Liver (tissue), 9 donors: ENCODE measurements around the gene SLC2A10. TPM values are rescaled to one million over a fixed set of nuclear protein-coding genes. Genes with fewer than 3 reads are reported as not detected.

ENCODE experiments used
- DNase-seq: peaks from one replicate; pipeline ENCODE4 v3.0.0-alpha.2; 2017; ENCODE audit warnings: low spot score
- H3K27ac ChIP-seq, 2 donors: one replicate each; pipeline ENCODE4 v1.7.0; 2013; ENCODE audit warnings: inconsistent platforms in 2 of 2, low read length in 2 of 2, control low read depth in 1 of 2, low read depth in 1 of 2, mild to moderate bottlenecking in 1 of 2
- H3K27me3 ChIP-seq, 4 donors: one replicate each; pipeline versions ENCODE4 v1.6.1 to v1.7.0; 2013; ENCODE audit warnings: low read length in 3 of 4, inconsistent platforms in 1 of 4, mild to moderate bottlenecking in 1 of 4, moderate library complexity in 1 of 4; ENCODE audit not compliant: control insufficient read depth in 4 of 4, insufficient read depth in 4 of 4
- H3K36me3 ChIP-seq, 4 donors: one replicate each; pipeline versions ENCODE4 v1.6.1 to v1.7.0; 2013; ENCODE audit warnings: low read length in 3 of 4, mild to moderate bottlenecking in 3 of 4, low read depth in 1 of 4, moderate library complexity in 1 of 4; ENCODE audit not compliant: control insufficient read depth in 4 of 4, insufficient read depth in 3 of 4
- H3K4me1 ChIP-seq, 4 donors: one replicate each; pipeline versions ENCODE4 v1.6.1 to v1.7.0; 2013; ENCODE audit warnings: low read length in 3 of 4, mild to moderate bottlenecking in 3 of 4, moderate library complexity in 1 of 4; ENCODE audit not compliant: control insufficient read depth in 4 of 4, insufficient read depth in 4 of 4
- H3K4me3 ChIP-seq, 3 donors: one replicate each; pipeline versions ENCODE4 v1.6.1 to v1.7.0; 2013; ENCODE audit warnings: low read length in 3 of 3, control low read depth in 1 of 3, low read depth in 1 of 3, mild to moderate bottlenecking in 1 of 3
- H3K9ac ChIP-seq, 2 donors: one replicate each; pipeline ENCODE4 v1.7.0; 2013; ENCODE audit warnings: low read length in 2 of 2, mild to moderate bottlenecking in 2 of 2, moderate library complexity in 2 of 2, control low read depth in 1 of 2, low read depth in 1 of 2
- H3K9me3 ChIP-seq, 4 donors: one replicate each; pipeline versions ENCODE4 v1.6.1 to v1.7.0; 2013; ENCODE audit warnings: low read length in 3 of 4; ENCODE audit not compliant: control insufficient read depth in 4 of 4
- ATF3 ChIP-seq: IDR thresholded peaks from 2 replicates; pipeline ENCODE4 v1.6.1; 2016; ENCODE audit warnings: antibody characterized with exemption
- EGR1 ChIP-seq, 2 donors: IDR thresholded peaks; 2 replicates each; pipeline ENCODE4 v1.6.1; 2016 to 2018; ENCODE audit warnings: antibody characterized with exemption in 2 of 2, low read depth in 2 of 2
- FOXA1 ChIP-seq: IDR thresholded peaks from 2 replicates; pipeline ENCODE4 v1.6.1; 2016; ENCODE audit warnings: antibody characterized with exemption
- FOXA2 ChIP-seq: IDR thresholded peaks from 2 replicates; pipeline ENCODE4 v1.6.1; 2016; ENCODE audit warnings: antibody characterized with exemption
- GABPA ChIP-seq, 2 donors: IDR thresholded peaks in 1 of 2; conservative IDR thresholded peaks in 1 of 2; 2 replicates each; pipeline ENCODE4 v1.6.1; 2016; ENCODE audit warnings: antibody characterized with exemption in 2 of 2, mild to moderate bottlenecking in 1 of 2, moderate library complexity in 1 of 2
- HNF4A ChIP-seq, 2 donors: conservative IDR thresholded peaks; 2 replicates each; pipeline ENCODE4 v1.6.1; 2016; ENCODE audit warnings: antibody characterized with exemption in 2 of 2, mild to moderate bottlenecking in 2 of 2
- HNF4G ChIP-seq: IDR thresholded peaks from 2 replicates; pipeline ENCODE4 v1.6.1; 2016; ENCODE audit warnings: antibody characterized with exemption
- JUND ChIP-seq, 2 donors: IDR thresholded peaks; 2 replicates each; pipeline ENCODE4 v1.6.1; 2016; ENCODE audit warnings: antibody characterized with exemption in 2 of 2
- NR2F2 ChIP-seq: IDR thresholded peaks from 2 replicates; pipeline ENCODE4 v1.6.1; 2016; ENCODE audit warnings: antibody characterized with exemption
- RAD21 ChIP-seq, 2 donors: IDR thresholded peaks; 2 replicates each; pipeline ENCODE4 v1.6.1; 2016; ENCODE audit warnings: antibody characterized with exemption in 2 of 2, mild to moderate bottlenecking in 2 of 2
- RXRA ChIP-seq, 2 donors: IDR thresholded peaks; 2 replicates each; pipeline ENCODE4 v1.6.1; 2017 to 2018; ENCODE audit warnings: antibody characterized with exemption in 2 of 2, mild to moderate bottlenecking in 1 of 2
- SP1 ChIP-seq: IDR thresholded peaks from 2 replicates; pipeline ENCODE4 v1.6.1; 2018; ENCODE audit warnings: antibody characterized with exemption, mild to moderate bottlenecking
- TAF1 ChIP-seq: conservative IDR thresholded peaks from 2 replicates; pipeline ENCODE4 v1.6.1; 2016; ENCODE audit warnings: antibody characterized with exemption, mild to moderate bottlenecking
- YY1 ChIP-seq: IDR thresholded peaks from 2 replicates; pipeline ENCODE4 v1.6.1; 2016; ENCODE audit warnings: antibody characterized with exemption, mild to moderate bottlenecking
- WGBS: extraction: QIAGEN DNeasy Blood & Tissue Kit; methylation state at CpG from one replicate; pipeline ENCODE4 v1.1.7; 2013; 5-methylcytosine and 5-hydroxymethylcytosine counted together
- polyA plus RNA-seq, 2 donors: library from polyadenylated mRNA; stranded (reverse) in 1 of 2; unstranded in 1 of 2; fragments of 200-250 nt in 1 of 2; fragments of >200 nt in 1 of 2; fragmentation: Nextera tagmentation in 1 of 2; extraction: Ambion mirVana in 1 of 2; gene quantifications; one replicate each; pipeline versions ENCODE4 v1.2.1 to v1.2.3, GENCODE V29; 2013 to 2015
- total RNA-seq, 2 donors: library from RNA; depleted of rRNA; stranded (reverse); fragments of >200 nt; gene quantifications; one replicate each; pipeline ENCODE4 v1.2.3, GENCODE V29; 2014
- TF ChIP-seq, protein P1 (sequence below): fragments of 150-350 bp; IDR thresholded peaks from 2 replicates; pipeline ENCODE4 v1.5.1; 2017; ENCODE audit warnings: improper control_type of control experiment, low read depth, low read length; ENCODE audit not compliant: missing input control
- TF ChIP-seq, protein P2 (sequence below): IDR thresholded peaks from 2 replicates; pipeline ENCODE4 v1.6.1; 2016; ENCODE audit warnings: antibody characterized with exemption
- TF ChIP-seq, protein P3 (sequence below): IDR thresholded peaks from 2 replicates; pipeline ENCODE4 v1.6.1; 2016; ENCODE audit warnings: antibody characterized with exemption
- TF ChIP-seq, protein P4 (sequence below): IDR thresholded peaks from 2 replicates; pipeline ENCODE4 v1.6.1; 2016; ENCODE audit warnings: antibody characterized with exemption, mild to moderate bottlenecking
- donor health status: healthy.
- donor health status: healthy.
- donor health status: healthy.
- donor health status: healthy.
- donor health status: healthy.

The SLC2A10 gene
- total and polyA plus RNA-seq, 4 donors: 8.0 to 79.7 (median 26.7) TPM

DNA sequence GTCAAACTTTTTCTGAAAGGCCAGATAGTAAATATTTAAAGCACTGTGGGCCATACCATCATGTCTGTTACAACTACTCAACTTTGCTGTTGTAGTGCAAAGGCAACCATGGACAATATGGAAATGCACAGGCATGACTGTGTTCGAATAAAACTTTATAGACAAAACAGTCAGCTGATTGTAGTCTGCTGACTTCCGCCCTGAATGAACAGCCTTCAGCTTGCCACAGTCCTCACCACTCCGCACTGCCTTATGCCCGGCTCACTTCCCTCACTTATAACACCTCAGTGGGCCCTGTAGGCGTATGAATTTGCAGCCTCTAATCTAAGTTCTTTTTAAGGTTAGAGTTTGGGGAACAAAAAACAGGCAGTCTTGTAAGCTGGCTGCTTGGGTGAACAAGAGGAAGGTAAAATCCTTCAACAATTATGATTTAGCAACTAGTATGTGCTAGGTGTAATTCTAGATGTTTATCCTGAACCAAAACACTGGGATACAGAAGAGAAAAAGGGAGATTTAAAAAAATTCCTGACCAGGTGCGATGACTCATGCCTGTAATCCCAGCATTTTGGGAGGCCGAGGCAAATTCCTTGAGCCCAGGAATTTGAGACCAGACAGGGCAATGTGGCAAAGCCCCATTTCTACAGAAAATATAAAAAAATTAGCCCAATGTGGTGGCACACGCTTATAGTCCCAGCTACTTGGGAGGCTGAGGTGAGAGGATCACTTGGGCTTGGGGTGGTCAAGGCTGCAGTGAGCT is 6.8 kb upstream of the SLC2A10 start:
- no peak for DNase-seq
- TF ChIP-seq, protein P1, sequence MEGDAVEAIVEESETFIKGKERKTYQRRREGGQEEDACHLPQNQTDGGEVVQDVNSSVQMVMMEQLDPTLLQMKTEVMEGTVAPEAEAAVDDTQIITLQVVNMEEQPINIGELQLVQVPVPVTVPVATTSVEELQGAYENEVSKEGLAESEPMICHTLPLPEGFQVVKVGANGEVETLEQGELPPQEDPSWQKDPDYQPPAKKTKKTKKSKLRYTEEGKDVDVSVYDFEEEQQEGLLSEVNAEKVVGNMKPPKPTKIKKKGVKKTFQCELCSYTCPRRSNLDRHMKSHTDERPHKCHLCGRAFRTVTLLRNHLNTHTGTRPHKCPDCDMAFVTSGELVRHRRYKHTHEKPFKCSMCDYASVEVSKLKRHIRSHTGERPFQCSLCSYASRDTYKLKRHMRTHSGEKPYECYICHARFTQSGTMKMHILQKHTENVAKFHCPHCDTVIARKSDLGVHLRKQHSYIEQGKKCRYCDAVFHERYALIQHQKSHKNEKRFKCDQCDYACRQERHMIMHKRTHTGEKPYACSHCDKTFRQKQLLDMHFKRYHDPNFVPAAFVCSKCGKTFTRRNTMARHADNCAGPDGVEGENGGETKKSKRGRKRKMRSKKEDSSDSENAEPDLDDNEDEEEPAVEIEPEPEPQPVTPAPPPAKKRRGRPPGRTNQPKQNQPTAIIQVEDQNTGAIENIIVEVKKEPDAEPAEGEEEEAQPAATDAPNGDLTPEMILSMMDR: no peak

DNA sequence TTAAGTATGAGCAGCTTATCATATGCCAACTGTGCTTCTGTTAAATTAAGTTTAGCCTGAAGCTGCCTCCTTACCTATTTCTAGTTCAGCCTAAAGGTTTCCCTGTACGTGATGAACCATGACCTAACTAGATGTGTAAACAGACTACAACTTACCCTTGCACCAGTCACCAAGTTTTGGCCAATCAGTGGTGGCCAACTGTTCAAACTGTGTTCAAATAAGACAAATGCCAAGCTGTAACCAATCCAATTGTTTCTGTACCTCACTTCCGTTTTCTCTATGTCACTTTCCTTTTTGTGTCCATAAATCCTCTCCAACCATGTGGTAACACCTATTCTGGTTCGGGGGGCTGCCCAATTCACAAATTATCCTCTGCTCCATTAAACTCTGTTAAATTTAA is 6.0 kb upstream of the SLC2A10 start:
- no peak for DNase-seq
- peak; percentile 65 to 81 for TF ChIP-seq RXRA (IDR thresholded peaks at IDR 0.05)
- TF ChIP-seq TAF1: no peak
- TF ChIP-seq ATF3: no peak
- peak; percentile 47 for TF ChIP-seq YY1
- no peak for TF ChIP-seq RAD21 (IDR thresholded peaks at IDR 0.05)
- peak; percentile 57 to 60 for TF ChIP-seq HNF4A (conservative IDR thresholded peaks at IDR 0.05)
- TF ChIP-seq FOXA1: peak; percentile 83
- peak; percentile 87 for TF ChIP-seq FOXA2
- TF ChIP-seq, protein P2, sequence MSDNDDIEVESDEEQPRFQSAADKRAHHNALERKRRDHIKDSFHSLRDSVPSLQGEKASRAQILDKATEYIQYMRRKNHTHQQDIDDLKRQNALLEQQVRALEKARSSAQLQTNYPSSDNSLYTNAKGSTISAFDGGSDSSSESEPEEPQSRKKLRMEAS: peak; percentile 44
- TF ChIP-seq JUND (IDR thresholded peaks at IDR 0.05): peak in 1 of 2 donors; percentile 60
- no peak for TF ChIP-seq NR2F2
- TF ChIP-seq, protein P3, sequence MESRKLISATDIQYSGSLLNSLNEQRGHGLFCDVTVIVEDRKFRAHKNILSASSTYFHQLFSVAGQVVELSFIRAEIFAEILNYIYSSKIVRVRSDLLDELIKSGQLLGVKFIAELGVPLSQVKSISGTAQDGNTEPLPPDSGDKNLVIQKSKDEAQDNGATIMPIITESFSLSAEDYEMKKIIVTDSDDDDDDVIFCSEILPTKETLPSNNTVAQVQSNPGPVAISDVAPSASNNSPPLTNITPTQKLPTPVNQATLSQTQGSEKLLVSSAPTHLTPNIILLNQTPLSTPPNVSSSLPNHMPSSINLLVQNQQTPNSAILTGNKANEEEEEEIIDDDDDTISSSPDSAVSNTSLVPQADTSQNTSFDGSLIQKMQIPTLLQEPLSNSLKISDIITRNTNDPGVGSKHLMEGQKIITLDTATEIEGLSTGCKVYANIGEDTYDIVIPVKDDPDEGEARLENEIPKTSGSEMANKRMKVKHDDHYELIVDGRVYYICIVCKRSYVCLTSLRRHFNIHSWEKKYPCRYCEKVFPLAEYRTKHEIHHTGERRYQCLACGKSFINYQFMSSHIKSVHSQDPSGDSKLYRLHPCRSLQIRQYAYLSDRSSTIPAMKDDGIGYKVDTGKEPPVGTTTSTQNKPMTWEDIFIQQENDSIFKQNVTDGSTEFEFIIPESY: peak; percentile 20
- peak; percentile 93 for TF ChIP-seq SP1
- no peak for TF ChIP-seq HNF4G
- TF ChIP-seq, protein P1: no peak
- TF ChIP-seq, protein P4, sequence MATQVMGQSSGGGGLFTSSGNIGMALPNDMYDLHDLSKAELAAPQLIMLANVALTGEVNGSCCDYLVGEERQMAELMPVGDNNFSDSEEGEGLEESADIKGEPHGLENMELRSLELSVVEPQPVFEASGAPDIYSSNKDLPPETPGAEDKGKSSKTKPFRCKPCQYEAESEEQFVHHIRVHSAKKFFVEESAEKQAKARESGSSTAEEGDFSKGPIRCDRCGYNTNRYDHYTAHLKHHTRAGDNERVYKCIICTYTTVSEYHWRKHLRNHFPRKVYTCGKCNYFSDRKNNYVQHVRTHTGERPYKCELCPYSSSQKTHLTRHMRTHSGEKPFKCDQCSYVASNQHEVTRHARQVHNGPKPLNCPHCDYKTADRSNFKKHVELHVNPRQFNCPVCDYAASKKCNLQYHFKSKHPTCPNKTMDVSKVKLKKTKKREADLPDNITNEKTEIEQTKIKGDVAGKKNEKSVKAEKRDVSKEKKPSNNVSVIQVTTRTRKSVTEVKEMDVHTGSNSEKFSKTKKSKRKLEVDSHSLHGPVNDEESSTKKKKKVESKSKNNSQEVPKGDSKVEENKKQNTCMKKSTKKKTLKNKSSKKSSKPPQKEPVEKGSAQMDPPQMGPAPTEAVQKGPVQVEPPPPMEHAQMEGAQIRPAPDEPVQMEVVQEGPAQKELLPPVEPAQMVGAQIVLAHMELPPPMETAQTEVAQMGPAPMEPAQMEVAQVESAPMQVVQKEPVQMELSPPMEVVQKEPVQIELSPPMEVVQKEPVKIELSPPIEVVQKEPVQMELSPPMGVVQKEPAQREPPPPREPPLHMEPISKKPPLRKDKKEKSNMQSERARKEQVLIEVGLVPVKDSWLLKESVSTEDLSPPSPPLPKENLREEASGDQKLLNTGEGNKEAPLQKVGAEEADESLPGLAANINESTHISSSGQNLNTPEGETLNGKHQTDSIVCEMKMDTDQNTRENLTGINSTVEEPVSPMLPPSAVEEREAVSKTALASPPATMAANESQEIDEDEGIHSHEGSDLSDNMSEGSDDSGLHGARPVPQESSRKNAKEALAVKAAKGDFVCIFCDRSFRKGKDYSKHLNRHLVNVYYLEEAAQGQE: peak; percentile 72
- TF ChIP-seq GABPA (IDR thresholded peaks at IDR 0.05 in 1 of 2, conservative IDR thresholded peaks at IDR 0.05 in 1 of 2): peak; percentile 66 to 87
- peak; percentile 9 to 19 for TF ChIP-seq EGR1 (IDR thresholded peaks at IDR 0.05; ENCODE audit: low read depth in 2 of 2)
- Histone ChIP-seq H3K9me3 (no peaks in the 10 kb centered on the region), H3K9ac (no peak overlapping the region), H3K36me3 (no peaks in the 10 kb centered on the region), H3K4me1 (peaks cover 3 to 43% (median 7%) of the 10 kb centered on the region in 4 donors), H3K27ac (peak overlapping the region; percentile 63 to 77), H3K27me3 (no peaks in the 10 kb centered on the region), H3K4me3 (no peak overlapping the region)
- 42% methylated on average over 3 of the region's 3 CpGs for WGBS

More for the DNA sequence above, 6.8 kb upstream of the SLC2A10 start:
- WGBS: 96% methylated on average over 8 of the region's 8 CpGs
- Histone ChIP-seq H3K9me3 (no peaks in the 10 kb centered on the region), H3K9ac (no peak overlapping the region), H3K4me1 (peaks cover 3 to 43% (median 7%) of the 10 kb centered on the region in 4 donors), H3K27ac (peak overlapping the region; percentile 63 to 77), H3K27me3 (no peaks in the 10 kb centered on the region), H3K36me3 (no peaks in the 10 kb centered on the region), H3K4me3 (no peak overlapping the region)
